DMS 273 (cell line): ENCODE data around the gene PRPF6.
"Not testable (repeated sequence)": the region's sequence is repeated elsewhere in the genome, so short reads cannot be mapped to it uniquely, and the experiment has no call there.

Source experiments
- DNase-seq: peaks from one replicate; lab custom pipeline; 2025; ENCODE audit not compliant: unreplicated experiment; lab: John Stamatoyannopoulos, UW

Gene PRPF6

DNA sequence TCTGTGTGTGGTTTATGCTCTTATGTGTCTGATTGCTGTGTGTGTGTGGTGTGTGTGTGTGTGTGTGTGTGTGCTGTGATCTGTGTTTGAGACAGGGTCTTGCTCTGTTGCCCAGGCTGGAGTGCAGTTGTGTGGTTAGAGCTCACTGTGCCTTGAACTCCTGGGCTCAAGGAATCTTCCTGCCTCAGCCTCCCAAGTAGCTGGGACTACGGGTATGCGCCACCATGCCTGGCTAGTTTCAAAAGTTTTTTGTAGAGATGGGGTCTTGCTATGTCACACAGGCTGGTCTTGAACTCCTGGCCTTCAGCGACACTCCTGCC lies 7.8 kb upstream of the PRPF6 start:
- no peak for DNase-seq

DNA sequence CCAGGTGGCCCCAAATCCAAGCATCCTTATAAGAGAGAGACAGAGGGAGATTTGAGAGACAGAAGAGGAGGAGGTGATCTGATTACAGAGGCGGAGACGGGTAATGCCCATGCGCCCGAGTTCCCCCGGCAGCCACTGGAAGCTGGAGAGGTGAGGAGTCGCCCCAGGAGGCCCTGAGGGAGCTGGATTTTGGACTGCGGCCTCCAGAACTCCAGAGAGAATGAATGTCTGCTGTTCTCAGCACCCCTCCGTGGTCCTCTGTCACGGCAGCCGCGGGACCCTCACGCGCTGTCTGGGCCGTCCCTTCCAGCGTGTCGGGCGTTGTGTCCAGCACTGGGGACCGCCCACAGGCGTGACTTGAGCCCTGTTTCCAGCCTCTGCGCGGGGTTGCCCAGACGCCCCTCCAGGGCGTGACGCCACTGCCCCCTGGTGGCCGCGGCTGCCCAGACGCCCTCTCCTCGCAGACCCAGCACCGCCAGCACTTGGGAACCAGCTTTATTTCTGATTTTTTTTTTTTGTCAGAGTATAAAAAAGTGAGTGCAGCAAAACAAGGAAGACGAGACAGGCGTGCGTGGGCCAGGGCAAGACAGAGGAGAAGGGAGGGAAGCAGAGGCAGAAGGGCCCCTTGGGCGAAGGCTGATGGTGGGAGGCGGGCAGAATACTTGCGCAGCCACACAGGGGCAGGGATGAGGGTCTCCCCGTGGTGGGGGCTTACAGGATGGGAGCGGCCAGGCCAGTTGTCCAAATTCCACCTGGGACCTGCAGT lies 7.1 kb upstream of the PRPF6 start:
- DNase-seq, result peak; percentile 91

DNA sequence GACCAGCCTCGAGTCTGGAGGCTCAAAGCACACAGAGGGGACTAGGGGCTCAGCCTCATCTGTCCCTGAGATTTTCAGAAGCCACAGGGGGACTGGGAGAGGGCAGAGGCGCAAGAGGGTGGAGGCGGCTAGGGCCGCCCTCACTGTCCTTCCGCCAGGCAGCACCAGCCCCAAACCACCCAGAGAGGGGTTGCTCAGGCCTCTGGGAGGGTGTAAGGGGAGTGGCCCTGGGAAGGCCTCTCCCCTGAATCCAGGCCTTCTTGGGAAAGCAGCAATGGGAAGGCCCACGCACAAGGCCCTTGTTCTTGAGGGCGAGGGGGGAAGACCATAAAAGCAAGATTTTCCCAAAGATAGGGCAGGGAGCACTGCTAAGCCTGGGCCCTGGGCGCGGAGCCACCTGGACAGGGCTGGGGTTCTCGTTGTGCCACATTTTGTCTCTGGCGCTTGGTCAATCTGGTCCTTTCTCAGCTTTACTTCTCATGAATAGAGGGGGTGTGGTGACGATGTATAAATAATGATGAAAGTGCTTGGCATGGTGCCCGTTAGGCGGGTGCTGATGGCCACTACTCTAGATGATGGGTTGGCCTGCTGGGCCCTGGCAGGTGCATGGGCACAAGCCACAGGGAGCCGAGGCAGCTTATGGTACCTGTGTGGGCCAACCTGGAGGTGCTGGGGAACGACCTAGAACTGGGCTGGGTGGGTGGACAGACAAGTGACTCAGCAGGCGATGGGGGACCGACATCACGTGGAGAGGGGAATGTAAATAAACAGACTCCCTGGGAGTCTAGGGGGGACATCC lies 6.3 kb upstream of the PRPF6 start:
- DNase-seq, result peak; percentile 61

DNA sequence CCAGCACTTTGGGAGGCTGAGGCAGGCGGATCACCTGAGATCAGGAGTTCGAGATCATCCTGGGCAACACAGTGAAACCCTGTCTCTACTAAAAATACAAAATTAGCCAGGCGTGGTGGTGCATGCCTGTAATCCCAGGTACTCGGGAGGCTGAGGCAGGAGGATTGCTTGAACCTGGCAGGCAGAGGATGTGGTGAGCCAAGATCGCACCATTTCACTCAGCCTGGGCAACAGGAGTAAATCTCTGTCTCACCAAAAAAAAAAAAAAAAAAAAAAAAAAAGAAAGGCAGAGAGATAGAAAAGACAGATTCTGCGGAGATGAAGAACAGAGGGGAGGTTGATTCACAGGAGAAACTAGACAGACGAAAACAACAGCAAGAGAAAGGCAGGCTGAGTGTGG lies 4.4 kb upstream of the PRPF6 start:
- not testable (repeated sequence) for DNase-seq

DNA sequence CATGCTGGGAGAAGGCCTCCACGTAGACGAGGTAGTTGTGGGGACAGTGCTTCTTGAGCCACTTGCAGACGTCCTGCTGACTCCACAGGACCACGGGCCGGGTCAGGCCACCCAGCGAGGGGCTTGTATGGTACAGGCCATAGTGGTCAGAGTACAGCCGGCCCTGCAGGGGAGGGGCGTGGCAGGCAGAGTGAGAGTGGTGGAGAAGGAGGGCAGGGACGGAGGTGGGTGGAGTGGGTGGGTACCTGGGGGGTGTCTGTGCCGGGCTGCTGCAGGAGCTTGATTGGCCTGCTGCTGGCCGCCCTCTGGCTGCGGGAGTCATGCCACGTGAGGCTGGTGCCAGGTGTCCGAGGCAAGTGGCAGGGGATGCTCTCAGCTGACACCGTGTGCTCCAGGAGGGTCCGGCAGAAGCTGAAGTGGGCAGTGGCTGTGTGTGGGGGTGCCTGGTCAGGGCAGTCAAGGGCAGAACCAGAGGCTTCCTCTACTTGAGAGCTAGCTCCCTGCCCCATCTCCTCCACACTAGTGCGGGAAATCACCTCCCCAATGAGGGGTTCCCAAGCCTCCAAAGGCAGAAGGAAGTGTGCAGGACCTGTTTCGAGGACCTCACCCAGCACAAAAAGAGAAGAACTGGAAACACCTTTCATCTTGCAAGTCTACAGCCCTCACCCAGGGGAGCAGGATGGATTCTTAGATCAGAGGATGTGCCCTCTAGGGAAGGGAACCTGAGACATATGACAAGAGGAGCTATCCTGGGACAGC lies 3.8 kb upstream of the PRPF6 start:
- no peak for DNase-seq

DNA sequence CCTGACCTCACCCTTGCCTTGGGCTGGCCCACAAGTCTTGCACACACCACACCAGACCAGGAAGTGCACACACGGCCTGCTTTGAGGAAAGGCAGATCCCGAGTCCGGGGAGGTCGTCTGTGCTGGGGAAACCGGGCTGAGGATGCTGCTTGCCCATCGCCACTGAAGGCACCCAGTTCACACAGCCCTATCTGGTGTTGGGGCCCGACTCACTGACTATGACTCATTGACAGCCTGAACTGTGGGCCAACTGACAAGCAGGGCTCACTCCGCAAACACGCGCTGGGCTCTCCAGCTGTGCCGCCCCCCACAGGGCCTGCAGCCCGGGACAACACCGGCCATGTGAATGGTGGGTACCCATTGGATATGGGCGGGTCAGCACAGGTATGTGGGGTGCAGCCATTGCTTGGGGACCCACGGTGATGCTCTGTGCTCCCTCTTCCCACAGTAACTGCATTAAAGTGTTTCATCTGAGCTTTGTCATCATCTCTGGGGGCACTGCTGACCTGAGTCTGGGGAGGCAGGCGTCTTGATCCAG lies 3.1 kb upstream of the PRPF6 start:
- no peak for DNase-seq

DNA sequence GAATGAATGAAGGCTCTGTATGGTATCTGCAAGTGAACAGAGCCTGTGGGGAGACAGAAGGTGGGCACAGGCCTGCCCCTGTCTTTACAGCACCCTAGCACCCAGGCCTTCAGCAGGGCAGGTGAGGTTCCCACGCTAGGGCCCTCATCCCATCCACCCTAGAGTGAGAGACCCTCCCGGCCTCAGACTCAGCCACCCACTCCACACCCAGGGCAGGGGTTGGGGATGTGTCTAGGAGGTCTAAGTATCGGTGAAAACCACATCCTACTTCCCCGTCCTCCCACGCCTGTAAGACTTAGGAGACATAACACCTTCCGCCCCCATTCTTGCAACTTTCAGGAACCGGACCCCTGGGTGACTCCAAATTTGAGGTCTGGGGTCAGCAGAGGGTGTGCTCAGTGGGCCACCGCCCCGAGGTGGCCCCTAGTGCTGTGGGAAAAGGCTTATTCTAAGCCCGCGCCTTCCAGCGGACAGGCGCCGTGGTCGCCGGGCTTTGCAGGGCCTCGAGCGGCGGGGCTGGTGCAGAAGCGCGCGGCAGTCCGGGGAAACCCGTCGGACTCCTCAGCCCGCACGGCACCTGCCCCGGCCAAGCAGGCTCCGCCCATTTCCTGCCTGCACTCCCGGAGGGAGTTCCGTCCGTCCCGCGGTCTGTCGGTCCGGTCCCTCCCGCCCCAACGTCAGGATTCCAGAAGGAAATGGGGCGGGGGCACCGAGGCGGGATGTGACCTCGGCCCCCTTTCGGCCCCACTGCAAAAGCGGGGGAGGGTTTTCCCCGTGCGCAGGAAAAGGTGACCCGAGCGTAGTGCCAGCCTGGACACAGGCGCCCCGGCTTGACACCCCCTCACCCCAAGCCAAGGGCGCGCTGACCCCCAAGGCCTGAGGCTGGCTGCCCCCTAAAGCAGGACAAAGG lies 2.4 kb upstream of the PRPF6 start:
- peak; percentile 51 for DNase-seq

DNA sequence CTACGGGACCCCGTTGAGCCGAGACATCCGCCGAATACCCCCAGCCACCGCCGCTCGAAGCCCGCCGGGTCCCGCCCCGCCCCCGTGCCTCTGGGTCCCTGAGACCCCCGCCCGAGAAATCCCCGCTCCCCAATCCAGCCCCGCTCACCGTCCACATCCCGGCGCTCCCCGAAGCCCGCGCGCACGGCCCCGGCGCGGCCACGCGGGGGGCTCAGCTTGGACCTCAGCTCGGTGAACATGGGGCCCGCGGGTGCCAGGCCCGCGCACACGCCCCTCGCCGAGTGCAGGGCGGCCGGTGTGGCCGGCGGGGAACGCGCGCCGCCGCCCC lies 1.7 kb upstream of the PRPF6 start:
- no peak for DNase-seq

DNA sequence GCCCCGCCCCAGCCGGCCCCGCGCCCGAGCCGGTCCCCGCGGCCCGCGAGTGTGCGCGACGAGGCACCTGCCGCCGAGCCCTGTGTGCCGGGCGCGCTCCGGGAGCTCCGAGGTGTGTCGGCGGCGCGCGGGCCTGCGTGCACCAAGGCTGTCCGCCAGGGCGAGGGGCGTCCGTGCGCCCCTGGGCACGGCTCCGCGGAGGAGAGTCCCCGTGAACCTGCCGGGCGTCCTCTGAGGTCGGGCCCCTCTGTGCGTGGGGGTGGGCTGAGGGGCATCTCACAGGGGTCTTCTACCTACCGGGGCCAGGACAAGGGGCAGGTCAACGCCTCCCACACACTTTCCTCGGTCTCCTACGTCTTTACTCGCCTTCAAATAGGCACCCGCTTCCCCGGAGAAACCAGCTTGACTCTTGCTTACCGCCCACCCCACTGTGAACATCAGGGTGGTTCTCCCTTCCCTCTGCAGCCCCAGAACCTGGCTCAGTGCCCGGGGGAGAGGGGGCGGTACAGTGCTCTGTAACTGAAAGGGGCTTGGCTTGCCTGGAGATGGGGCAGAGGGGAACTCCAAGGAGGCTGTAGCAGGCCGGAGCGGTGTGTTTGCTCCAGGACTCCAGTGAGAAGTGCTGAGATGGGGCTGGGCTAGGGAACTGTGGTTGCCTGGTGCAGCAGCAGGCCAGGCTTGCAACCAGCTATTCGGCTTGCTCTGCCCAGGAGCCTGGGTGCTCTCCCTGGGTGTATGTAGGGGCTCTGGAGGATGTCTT lies 1.2 kb upstream of the PRPF6 start, which contains the start of gene SAMD10:
TSS of gene SAMD10 (minus strand) at position 86 of the 760 bp plus-strand sequence. CDS start 175 bp downstream, outside the sequence.
- peak; percentile 91 for DNase-seq

DNA sequence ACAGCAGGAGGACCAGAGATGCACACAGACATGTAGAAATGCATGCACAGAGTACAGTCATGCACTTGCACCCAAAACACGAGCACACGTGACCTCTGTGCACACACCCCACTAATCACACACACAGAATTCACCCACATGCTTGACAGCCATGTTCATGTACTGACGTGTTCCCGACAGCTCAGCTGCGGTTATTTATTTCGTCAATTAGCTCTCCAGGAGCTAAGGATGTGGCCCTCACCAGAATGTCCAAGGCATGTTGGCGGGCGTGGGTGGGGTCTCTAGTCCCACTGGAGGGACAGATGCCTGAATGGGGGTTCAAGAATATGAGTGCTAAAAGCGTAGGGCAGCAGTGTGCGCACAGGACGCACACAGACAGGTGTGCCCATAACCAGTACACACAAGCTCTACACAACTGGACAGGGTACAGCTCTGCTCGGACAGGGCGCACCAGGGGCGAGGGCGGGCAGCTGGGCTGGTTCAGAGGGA lies 571 bp upstream of the PRPF6 start:
- no peak for DNase-seq

DNA sequence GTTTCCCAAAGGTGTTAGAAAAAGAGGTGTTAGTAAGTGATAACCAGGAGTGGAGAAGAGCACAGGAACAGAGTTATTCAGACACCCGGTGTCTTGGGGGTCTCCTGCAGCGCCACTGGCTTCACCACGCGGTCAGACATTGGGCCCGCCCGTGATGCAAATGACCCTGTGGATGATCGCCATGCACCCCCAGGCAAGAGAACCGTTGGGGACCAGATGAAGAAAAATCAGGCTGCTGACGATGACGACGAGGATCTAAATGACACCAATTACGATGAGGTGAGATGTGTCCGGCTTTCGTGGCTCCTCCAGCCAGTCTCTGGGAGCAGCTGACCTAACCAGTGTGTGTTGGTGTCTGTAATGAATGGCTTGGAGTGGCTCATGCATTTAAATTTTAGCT lies 2.0 kb downstream of the PRPF6 start:
- DNase-seq, result no peak

DNA sequence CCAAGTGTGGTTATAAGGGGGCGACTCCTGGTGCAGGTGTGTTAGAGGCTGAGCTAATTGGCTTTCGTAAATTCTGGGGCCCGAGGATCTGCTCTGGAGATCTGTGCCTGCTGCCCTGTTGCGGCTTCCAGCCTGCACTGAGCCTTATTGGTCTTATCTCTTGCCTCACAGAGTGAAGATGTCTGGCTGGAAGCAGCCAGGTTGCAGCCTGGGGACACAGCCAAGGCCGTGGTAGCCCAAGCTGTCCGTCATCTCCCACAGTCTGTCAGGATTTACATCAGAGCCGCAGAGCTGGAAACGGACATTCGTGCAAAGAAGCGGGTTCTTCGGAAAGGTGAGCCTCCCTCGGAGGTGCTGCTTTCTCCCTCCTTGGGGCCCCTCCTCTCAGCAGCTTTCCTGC lies 20.0 kb downstream of the PRPF6 start:
- peak; percentile 86 for DNase-seq

DNA sequence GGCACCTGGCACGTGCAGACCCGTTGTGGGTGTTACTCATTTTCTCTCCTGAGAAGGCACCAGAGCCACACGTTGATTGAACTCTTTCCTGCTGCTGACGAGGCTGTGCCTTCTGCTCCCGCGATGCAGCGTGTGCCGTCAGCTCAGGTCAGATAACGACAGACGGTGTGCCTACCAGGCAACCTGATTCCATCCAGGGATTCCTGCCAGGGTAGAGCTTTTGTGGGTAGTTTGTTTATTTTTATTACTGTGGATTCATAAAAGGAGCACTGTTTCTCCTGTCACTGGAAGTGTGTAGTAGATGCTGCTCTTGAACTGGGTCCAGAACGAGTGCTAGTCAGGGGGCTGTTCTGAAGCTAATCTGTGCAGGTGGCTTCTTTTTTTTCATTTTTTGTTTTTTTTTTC lies 20.7 kb downstream of the PRPF6 start:
- DNase-seq, result peak; percentile 97

DNA sequence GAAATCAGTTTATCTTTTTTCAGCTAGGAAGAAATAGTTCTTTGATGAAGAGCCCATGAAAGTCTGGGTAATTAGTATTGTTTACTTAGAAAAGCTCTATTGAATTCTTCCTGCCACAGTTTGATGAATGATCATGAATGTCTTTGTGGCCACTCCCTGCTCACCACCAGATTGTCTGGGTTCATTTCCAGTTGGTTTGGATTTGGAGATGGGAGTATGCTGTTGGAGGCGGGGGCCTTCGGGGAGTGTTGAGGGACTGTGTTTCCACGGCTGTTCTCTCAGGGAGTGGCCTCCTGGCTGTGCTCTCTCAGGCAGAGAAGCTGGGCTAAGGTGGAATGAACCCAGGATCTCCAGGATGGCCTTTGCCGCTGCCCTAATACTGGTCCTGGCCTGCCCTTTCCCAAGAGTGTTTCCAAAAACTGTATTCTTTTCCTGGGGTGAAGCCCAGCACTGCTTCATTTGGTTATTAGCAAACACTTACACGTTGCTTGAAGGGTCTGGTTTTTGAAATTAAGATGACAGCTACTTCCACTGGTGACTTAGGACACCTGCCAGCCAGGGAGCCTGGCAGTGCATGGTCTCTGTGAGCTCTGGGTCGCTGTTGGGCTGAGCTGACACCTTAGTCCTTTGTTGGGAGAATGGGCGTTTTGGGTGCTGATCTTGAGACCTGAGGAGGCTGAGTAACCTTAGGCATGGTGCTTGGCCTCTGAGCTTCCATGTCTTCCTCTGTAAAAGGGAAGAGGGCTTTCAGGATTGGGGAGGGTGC lies 23.2 kb downstream of the PRPF6 start:
- no peak for DNase-seq

DNA sequence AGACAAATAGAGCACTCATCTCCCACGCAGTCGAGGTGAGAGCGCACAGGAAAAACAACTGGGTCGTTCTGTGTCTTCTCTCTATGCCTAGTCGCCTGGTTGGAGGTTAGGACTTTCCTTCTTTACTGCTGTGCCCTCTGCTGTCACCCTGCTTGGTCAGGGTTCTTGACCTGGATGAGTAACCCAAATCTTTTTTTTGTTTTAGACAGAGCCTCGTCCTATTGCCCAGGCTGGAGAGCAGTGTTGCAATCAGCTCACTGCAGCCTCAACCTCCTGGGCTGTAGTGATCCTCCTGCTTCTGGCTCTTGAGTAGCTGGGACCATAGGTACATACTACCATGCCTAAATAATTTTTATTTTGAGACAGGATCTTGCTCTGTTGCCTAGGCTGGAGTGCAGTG lies 24.5 kb downstream of the PRPF6 start:
- DNase-seq, result no peak

DNA sequence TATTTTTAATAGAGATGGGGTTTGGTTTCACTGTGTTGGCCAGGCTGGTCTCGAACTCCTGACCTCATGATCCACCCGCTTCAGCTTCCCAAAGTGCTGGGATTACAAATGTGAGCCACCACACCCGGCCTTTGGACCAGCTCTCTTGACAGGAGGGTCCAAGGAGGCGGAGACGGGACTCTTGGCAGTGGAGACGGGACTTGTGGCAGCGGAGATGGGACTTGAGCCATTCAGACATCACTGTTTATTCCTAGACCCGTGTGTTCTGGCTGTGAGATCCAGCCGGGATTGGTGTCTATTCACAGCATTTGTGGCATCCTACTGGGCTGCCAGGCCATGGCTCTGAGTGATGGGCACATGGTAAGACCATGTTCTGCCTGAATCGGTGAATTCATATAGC lies 25.6 kb downstream of the PRPF6 start:
- DNase-seq, result no peak

DNA sequence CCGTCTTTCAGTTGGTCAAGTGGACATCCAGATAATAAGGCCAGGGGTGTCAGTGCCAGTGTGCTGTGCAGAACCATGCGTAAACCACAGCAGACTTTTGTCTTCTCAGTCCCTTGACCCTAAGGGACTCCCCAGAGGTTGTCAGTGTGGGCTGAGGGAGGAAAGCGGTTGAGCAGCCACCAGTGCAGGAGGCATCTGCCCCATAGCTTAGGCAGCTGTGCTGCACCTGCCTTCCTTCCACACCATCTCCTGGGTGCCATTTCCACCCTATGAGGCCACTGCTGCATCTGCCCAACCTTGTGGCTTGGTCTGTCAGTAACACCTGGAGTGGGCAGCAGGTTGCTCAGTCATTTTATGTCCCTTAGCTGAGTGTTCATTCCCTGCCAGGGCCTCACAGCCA lies 26.0 kb downstream of the PRPF6 start:
- no peak for DNase-seq

DNA sequence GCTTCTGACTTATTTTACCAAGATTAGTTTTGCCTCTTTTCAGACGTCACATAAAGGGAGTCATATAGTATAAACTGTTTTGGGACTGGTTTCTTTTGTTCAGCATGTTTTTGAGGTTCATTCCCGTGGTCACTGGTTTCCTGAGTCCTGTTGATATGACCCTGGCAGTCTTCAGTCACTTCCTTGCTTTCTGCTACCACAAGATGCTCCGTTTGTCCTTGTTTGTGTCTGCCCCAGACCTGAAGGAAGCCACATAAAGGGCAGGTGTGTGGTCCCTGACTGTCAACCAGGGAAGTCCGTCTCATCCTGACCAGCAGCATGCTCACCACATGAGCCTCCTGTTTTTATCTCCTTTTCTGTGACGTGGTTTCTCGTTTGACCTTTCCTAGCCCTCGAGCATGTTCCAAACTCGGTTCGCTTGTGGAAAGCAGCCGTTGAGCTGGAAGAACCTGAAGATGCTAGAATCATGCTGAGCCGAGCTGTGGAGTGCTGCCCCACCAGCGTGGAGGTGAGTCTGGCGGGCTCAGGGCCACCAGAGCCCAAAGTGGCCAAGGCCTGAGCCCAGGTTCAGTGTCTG lies 29.0 kb downstream of the PRPF6 start:
- DNase-seq, result no peak
